ENCODE results near the gene DENND1A. TPM values are rescaled to one million over a fixed set of nuclear protein-coding genes. Genes with fewer than 3 reads are reported as not detected.

Gene DENND1A
- total RNA-seq, 1 experiment from 2014 or later, result 29.7 TPM

DNA sequence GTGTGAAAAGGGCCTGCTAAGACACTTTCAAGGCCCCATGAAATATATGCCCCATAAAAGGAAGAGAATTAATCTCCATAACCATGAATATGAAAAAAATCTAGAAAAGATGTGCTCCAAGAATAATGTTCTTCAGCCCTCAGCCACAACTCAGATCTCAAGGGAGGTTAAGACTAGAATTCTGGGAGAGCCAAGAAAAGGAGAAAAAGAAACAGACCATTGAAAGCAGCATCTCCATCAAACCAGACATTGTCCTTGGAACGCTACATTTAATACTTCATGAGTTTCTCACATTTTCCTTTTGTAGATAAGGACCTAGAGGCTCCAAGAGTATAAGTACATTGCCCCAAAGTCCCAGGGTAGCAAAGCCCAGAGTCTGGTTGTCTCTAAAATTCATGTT lies 270.6 kb downstream of the DENND1A start:
- H3K27me3 ChIP-seq (ENCODE audit: low read length), result no peaks in the 10 kb centered on the region
- POLR2A ChIA-PET (ENCODE audit: unreplicated experiment), result no interaction called here
- H3K9ac ChIP-seq (ENCODE audit: low read length), result no peak overlapping the region
- H2AFZ ChIP-seq (ENCODE audit: low read length), result no peak overlapping the region
- CTCF ChIA-PET, result no interaction called here
- no TSS peak for BruUV-seq (replicated peaks)
- H3K79me2 ChIP-seq (ENCODE audit: low read length), result no peaks in the 10 kb centered on the region
- no peak for DNase-seq
- H3F3A ChIP-seq (ENCODE audit: low read length, unreplicated experiment), result no peaks in the 10 kb centered on the region
- no peak for ATAC-seq
- intact Hi-C loops (cut with micrococcal nuclease), result no loop called here
- H3K27ac ChIP-seq (ENCODE audit: low read length), result no peak overlapping the region
- no peaks in the 10 kb centered on the region for H3K9me3 ChIP-seq (ENCODE audit: low read length)
- no peaks in the 10 kb centered on the region for H3K9me2 ChIP-seq (replicated peaks; ENCODE audit: low read length)
- H3K4me1 ChIP-seq (ENCODE audit: insufficient read depth, low read length), result no peaks in the 10 kb centered on the region
- H3K4me3 ChIP-seq (ENCODE audit: low read length), result no peak overlapping the region
- no peak for TF ChIP-seq EZH2phosphoT487 (IDR thresholded peaks at IDR 0.05; ENCODE audit: borderline replicate concordance, low read length)
- TF ChIP-seq, protein P1, sequence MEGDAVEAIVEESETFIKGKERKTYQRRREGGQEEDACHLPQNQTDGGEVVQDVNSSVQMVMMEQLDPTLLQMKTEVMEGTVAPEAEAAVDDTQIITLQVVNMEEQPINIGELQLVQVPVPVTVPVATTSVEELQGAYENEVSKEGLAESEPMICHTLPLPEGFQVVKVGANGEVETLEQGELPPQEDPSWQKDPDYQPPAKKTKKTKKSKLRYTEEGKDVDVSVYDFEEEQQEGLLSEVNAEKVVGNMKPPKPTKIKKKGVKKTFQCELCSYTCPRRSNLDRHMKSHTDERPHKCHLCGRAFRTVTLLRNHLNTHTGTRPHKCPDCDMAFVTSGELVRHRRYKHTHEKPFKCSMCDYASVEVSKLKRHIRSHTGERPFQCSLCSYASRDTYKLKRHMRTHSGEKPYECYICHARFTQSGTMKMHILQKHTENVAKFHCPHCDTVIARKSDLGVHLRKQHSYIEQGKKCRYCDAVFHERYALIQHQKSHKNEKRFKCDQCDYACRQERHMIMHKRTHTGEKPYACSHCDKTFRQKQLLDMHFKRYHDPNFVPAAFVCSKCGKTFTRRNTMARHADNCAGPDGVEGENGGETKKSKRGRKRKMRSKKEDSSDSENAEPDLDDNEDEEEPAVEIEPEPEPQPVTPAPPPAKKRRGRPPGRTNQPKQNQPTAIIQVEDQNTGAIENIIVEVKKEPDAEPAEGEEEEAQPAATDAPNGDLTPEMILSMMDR (conservative IDR thresholded peaks at IDR 0.05; ENCODE audit: low read depth, low read length), result no peak
- no peak for TF ChIP-seq EZH2 (IDR thresholded peaks at IDR 0.05; ENCODE audit: low read length, unreplicated experiment)
- no peaks in the 10 kb centered on the region for H4K20me1 ChIP-seq (ENCODE audit: low read length)
- H3K36me3 ChIP-seq (ENCODE audit: low read depth, low read length), result no peaks in the 10 kb centered on the region
- H3K4me2 ChIP-seq (ENCODE audit: low read length), result no peak overlapping the region

DNA sequence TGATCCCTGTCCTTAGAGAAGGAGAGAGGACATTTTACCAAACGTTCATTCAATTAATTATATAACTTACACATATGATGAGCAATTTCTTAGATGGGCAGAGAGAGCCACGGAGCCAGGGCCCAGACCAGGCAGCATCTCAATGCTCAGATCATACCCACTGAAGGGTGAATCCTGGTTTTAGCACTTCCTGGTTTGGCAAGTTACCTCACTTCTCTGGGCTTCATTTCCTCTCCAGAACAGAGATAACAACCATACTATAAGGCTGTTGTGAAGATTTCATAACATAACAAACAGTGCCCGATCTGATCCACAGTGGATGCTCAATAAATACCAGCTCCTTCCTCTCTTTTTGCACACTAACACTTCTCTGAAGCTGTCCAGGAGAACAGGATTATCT lies 271.1 kb downstream of the DENND1A start:
- POLR2A ChIA-PET (ENCODE audit: unreplicated experiment), result no interaction called here
- no TSS peak for BruUV-seq (replicated peaks)
- ATAC-seq, result no peak

DNA sequence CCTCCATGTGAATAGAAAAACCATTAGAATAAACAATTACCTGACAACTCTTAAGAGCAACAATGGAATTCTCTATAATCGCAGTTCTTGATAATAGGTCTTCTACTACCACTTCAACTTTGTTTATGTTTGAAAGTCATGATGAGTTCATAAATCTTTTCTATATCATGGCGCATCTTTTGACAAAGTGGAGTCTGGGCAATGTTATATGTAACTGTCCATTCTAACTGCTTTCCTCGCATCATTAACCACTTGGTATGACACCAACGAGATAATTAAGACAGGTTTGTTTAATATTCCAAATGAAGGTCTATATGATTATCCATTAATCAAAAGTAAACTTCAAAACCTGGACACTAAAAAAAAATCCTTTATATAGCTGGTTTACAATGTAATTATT lies 272.0 kb downstream of the DENND1A start:
- DNase-seq, result no peak
- Histone ChIP-seq H3K9me2 (replicated peaks; ENCODE audit: low read length) (no peaks in the 10 kb centered on the region), H3K4me3 (ENCODE audit: low read length) (no peak overlapping the region), H2AFZ (ENCODE audit: low read length) (no peak overlapping the region), H3K4me2 (ENCODE audit: low read length) (no peak overlapping the region), H4K20me1 (ENCODE audit: low read length) (no peaks in the 10 kb centered on the region), H3K9me3 (ENCODE audit: low read length) (no peaks in the 10 kb centered on the region), H3K27ac (ENCODE audit: low read length) (no peak overlapping the region), H3F3A (ENCODE audit: low read length, unreplicated experiment) (no peaks in the 10 kb centered on the region), H3K36me3 (ENCODE audit: low read depth, low read length) (no peaks in the 10 kb centered on the region), H3K9ac (ENCODE audit: low read length) (no peak overlapping the region), H3K4me1 (ENCODE audit: insufficient read depth, low read length) (no peaks in the 10 kb centered on the region), H3K79me2 (ENCODE audit: low read length) (no peaks in the 10 kb centered on the region), H3K27me3 (ENCODE audit: low read length) (no peaks in the 10 kb centered on the region)
- CTCF ChIA-PET, result no interaction called here
- no peak for ATAC-seq
- POLR2A ChIA-PET (ENCODE audit: unreplicated experiment), result no interaction called here
- intact Hi-C loops (cut with micrococcal nuclease), result no loop called here
- no TSS peak for BruUV-seq (replicated peaks)
- no peak for TF ChIP-seq EZH2 (IDR thresholded peaks at IDR 0.05; ENCODE audit: low read length, unreplicated experiment)
- TF ChIP-seq, protein P1 (conservative IDR thresholded peaks at IDR 0.05; ENCODE audit: low read depth, low read length), result no peak
- TF ChIP-seq EZH2phosphoT487 (IDR thresholded peaks at IDR 0.05; ENCODE audit: borderline replicate concordance, low read length), result no peak

More for the DNA sequence above, 271.1 kb downstream of the DENND1A start:
- no peaks in the 10 kb centered on the region for H3K79me2 ChIP-seq (ENCODE audit: low read length)
- peak; percentile 2 for DNase-seq
- no peaks in the 10 kb centered on the region for H4K20me1 ChIP-seq (ENCODE audit: low read length)
- intact Hi-C loops (cut with micrococcal nuclease), result no loop called here
- no peak overlapping the region for H3K27ac ChIP-seq (ENCODE audit: low read length)
- H3K9me3 ChIP-seq (ENCODE audit: low read length), result no peaks in the 10 kb centered on the region
- H3K4me3 ChIP-seq (ENCODE audit: low read length), result no peak overlapping the region
- H3K9me2 ChIP-seq (replicated peaks; ENCODE audit: low read length), result no peaks in the 10 kb centered on the region
- no peak overlapping the region for H3K9ac ChIP-seq (ENCODE audit: low read length)
- no peaks in the 10 kb centered on the region for H3K36me3 ChIP-seq (ENCODE audit: low read depth, low read length)
- CTCF ChIA-PET, result no interaction called here
- H3F3A ChIP-seq (ENCODE audit: low read length, unreplicated experiment), result no peaks in the 10 kb centered on the region
- no peak overlapping the region for H2AFZ ChIP-seq (ENCODE audit: low read length)
- H3K4me2 ChIP-seq (ENCODE audit: low read length), result no peak overlapping the region
- no peaks in the 10 kb centered on the region for H3K4me1 ChIP-seq (ENCODE audit: insufficient read depth, low read length)
- TF ChIP-seq EZH2phosphoT487 (IDR thresholded peaks at IDR 0.05; ENCODE audit: borderline replicate concordance, low read length) (no peak), EZH2 (IDR thresholded peaks at IDR 0.05; ENCODE audit: low read length, unreplicated experiment) (no peak)
- TF ChIP-seq, protein P1 (conservative IDR thresholded peaks at IDR 0.05; ENCODE audit: low read depth, low read length), result no peak
- no peaks in the 10 kb centered on the region for H3K27me3 ChIP-seq (ENCODE audit: low read length)

Data from PC-3 (cell line).